Astrocyte (in vitro differentiated cells and primary cell): ENCODE data around the gene PYGB. TPM values are rescaled to one million over a fixed set of nuclear protein-coding genes. Genes with fewer than 3 reads are reported as not detected.

Experiments
- DNase-seq: peaks from one replicate; pipeline ENCODE4 v3.0.0-alpha.2; 2010; ENCODE audit warnings: low read depth
- FAIRE-seq: peaks from 2 replicates; lab custom pipeline; 2011; peaks lifted over from hg19 to GRCh38; lab: Jason Lieb, UNC
- H2AFZ ChIP-seq: 2 replicates; pipeline ENCODE4 v1.6.0; 2012; ENCODE audit warnings: low read depth, low read length, inconsistent platforms
- H3K27ac ChIP-seq: 2 replicates; pipeline ENCODE4 v1.5.1; 2011; ENCODE audit warnings: low read depth, low read length, inconsistent platforms
- H3K27me3 ChIP-seq: 2 replicates; pipeline ENCODE4 v1.6.0; 2011; ENCODE audit warnings: low read length, inconsistent platforms; ENCODE audit not compliant: insufficient read depth
- H3K36me3 ChIP-seq: 2 replicates; pipeline ENCODE4 v1.5.1; 2011; ENCODE audit warnings: low read length, inconsistent platforms; ENCODE audit not compliant: insufficient read depth
- H3K4me1 ChIP-seq: 2 replicates; pipeline ENCODE4 v1.5.1; 2011; ENCODE audit warnings: low read length, inconsistent platforms; ENCODE audit not compliant: insufficient read depth
- H3K4me2 ChIP-seq: 2 replicates; pipeline ENCODE4 v1.6.0; 2012; ENCODE audit warnings: low read length, inconsistent platforms
- H3K4me3 ChIP-seq: 2 replicates; pipeline ENCODE4 v1.5.1; 2011; ENCODE audit warnings: low read depth, mild to moderate bottlenecking, low read length, inconsistent platforms; ENCODE audit not compliant: insufficient read depth
- H3K79me2 ChIP-seq: 2 replicates; pipeline ENCODE4 v1.6.0; 2012; ENCODE audit warnings: mild to moderate bottlenecking, low read length, inconsistent platforms; ENCODE audit not compliant: insufficient read depth
- H3K9ac ChIP-seq: 2 replicates; pipeline ENCODE4 v1.6.0; 2012; ENCODE audit warnings: mild to moderate bottlenecking, low read length, inconsistent platforms
- H3K9me3 ChIP-seq: 2 replicates; pipeline ENCODE4 v1.5.1; 2012; ENCODE audit warnings: low read depth, mild to moderate bottlenecking, low read length, inconsistent platforms; ENCODE audit not compliant: insufficient read depth
- H4K20me1 ChIP-seq: 2 replicates; pipeline ENCODE4 v1.6.0; 2012; ENCODE audit warnings: low read length, inconsistent platforms; ENCODE audit not compliant: insufficient read depth
- H3K27ac Mint-ChIP-seq: one replicate; pipeline ENCODE4 v1.8.0; 2021; ENCODE audit warnings: mild to moderate bottlenecking, mixed read lengths; ENCODE audit not compliant: unreplicated experiment
- H3K27me3 Mint-ChIP-seq: one replicate; pipeline ENCODE4 v1.8.0; 2021; ENCODE audit warnings: low read depth, mixed read lengths; ENCODE audit not compliant: unreplicated experiment
- H3K36me3 Mint-ChIP-seq: one replicate; pipeline ENCODE4 v1.8.0; 2021; ENCODE audit warnings: low read depth, mixed read lengths; ENCODE audit not compliant: unreplicated experiment
- H3K4me1 Mint-ChIP-seq: one replicate; pipeline ENCODE4 v1.8.0; 2021; ENCODE audit warnings: low read depth, mixed read lengths; ENCODE audit not compliant: unreplicated experiment
- H3K4me3 Mint-ChIP-seq: one replicate; pipeline ENCODE4 v1.8.0; 2021; ENCODE audit warnings: mild to moderate bottlenecking, moderate library complexity, mixed read lengths; ENCODE audit not compliant: unreplicated experiment
- H3K9me3 Mint-ChIP-seq: one replicate; pipeline ENCODE4 v1.8.0; 2021; ENCODE audit warnings: mild to moderate bottlenecking, mixed read lengths; ENCODE audit not compliant: unreplicated experiment
- EZH2 ChIP-seq: IDR thresholded peaks from 2 replicates; pipeline ENCODE4 v1.6.1; 2012; ENCODE audit warnings: mild to moderate bottlenecking, low read length, inconsistent platforms; ENCODE audit not compliant: insufficient read depth
- total RNA-seq: library from RNA; stranded (reverse); gene quantifications from 2 replicates; pipeline ENCODE4 v1.2.1, GENCODE V29; 2021
- TF ChIP-seq, protein P1 (sequence below): IDR thresholded peaks from 2 replicates; pipeline ENCODE4 v1.5.1; 2011; ENCODE audit warnings: low read depth, mild to moderate bottlenecking, inconsistent platforms, low read length, moderate library complexity; ENCODE audit not compliant: insufficient read depth

Gene PYGB
- total RNA-seq, 1 donor from 2014 or later = 206 TPM

DNA sequence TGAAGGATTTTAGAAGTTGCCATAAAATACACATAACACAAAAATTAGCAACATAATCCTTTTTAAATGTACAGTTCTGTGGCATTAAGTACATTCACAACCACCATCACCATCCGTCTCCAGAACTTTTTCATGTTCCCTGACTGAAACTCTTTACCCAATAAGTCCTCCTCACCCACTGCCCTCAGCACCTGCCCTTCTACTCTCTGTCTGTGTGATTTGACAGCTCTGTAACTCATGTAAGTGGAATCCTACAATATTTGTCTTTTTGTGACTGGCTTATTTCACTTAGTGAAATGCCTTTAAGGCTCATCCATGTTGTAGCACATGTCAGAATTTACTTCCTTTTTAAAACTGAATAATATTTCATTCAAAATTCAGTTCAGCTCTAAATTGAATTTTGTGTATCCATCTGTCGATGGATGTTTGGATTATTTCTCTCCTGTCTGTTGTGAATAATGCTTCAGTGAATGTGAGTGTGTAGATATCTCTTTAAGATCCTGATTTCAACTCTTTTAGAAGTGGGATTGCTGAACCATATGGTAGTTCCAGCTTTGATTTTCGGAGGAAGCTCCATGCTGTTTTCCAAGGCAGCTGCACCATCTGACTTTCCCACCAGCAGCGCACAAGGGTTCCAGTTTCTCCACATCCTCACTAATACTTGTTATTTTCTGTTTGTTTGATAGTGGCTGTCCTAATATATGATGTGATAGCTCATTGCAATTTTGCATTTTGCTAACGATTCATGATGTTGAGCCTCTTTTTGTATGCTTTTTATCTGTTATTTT, 48.2 kb upstream of the PYGB start:
- H3K27me3 ChIP-seq = no peaks in the 10 kb centered on the region
- no peak for DNase-seq
- H3K4me1 Mint-ChIP-seq = peaks cover 33% of the 10 kb centered on the region
- TF ChIP-seq EZH2 = no peak
- TF ChIP-seq, protein P1, sequence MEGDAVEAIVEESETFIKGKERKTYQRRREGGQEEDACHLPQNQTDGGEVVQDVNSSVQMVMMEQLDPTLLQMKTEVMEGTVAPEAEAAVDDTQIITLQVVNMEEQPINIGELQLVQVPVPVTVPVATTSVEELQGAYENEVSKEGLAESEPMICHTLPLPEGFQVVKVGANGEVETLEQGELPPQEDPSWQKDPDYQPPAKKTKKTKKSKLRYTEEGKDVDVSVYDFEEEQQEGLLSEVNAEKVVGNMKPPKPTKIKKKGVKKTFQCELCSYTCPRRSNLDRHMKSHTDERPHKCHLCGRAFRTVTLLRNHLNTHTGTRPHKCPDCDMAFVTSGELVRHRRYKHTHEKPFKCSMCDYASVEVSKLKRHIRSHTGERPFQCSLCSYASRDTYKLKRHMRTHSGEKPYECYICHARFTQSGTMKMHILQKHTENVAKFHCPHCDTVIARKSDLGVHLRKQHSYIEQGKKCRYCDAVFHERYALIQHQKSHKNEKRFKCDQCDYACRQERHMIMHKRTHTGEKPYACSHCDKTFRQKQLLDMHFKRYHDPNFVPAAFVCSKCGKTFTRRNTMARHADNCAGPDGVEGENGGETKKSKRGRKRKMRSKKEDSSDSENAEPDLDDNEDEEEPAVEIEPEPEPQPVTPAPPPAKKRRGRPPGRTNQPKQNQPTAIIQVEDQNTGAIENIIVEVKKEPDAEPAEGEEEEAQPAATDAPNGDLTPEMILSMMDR = no peak
- H3K4me2 ChIP-seq = no peak overlapping the region
- no peak overlapping the region for H3K4me3 Mint-ChIP-seq
- H2AFZ ChIP-seq = no peak overlapping the region
- no peak for FAIRE-seq
- peaks cover 9% of the 10 kb centered on the region for H3K4me1 ChIP-seq
- H4K20me1 ChIP-seq = peaks cover 72% of the 10 kb centered on the region
- H3K36me3 Mint-ChIP-seq = no peaks in the 10 kb centered on the region
- no peaks in the 10 kb centered on the region for H3K27me3 Mint-ChIP-seq
- H3K9me3 Mint-ChIP-seq = peaks cover 2% of the 10 kb centered on the region
- no peak overlapping the region for H3K9ac ChIP-seq
- no peak overlapping the region for H3K27ac Mint-ChIP-seq
- no peaks in the 10 kb centered on the region for H3K9me3 ChIP-seq
- H3K36me3 ChIP-seq = no peaks in the 10 kb centered on the region
- no peak overlapping the region for H3K27ac ChIP-seq
- no peak overlapping the region for H3K4me3 ChIP-seq
- H3K79me2 ChIP-seq = peaks cover 88% of the 10 kb centered on the region

DNA sequence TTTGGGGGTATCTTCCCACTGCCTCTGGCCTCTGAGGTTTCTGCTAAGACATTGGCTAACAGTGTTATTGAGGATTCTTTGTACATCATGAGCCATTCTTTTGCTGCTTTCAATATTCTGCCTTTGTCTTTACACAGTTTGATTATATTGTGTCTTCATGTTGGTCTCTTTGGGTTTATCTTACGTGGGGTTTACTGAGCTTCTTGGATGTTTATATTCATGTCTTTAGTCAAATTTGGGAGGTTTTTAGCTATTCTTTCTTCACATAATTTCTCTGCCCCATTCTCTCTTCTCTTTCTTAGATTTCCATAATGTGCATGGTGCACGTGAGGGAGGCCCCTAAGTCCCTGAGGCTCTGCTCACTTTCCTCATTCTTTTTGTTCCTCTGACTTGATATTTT, 44.8 kb upstream of the PYGB start:
- peaks cover 34% of the 10 kb centered on the region for H3K4me1 Mint-ChIP-seq
- no peak overlapping the region for H3K9ac ChIP-seq
- H3K27me3 Mint-ChIP-seq = no peaks in the 10 kb centered on the region
- H3K79me2 ChIP-seq = peaks cover 89% of the 10 kb centered on the region
- no peak overlapping the region for H3K27ac Mint-ChIP-seq
- H3K36me3 Mint-ChIP-seq = peaks cover 7% of the 10 kb centered on the region
- no peaks in the 10 kb centered on the region for H3K36me3 ChIP-seq
- H3K4me3 Mint-ChIP-seq = no peak overlapping the region
- no peak overlapping the region for H3K27ac ChIP-seq
- TF ChIP-seq, protein P1 = no peak
- TF ChIP-seq EZH2 = no peak
- no peak overlapping the region for H3K4me2 ChIP-seq
- H3K4me3 ChIP-seq = no peak overlapping the region
- no peaks in the 10 kb centered on the region for H3K27me3 ChIP-seq
- peaks cover 2% of the 10 kb centered on the region for H3K9me3 Mint-ChIP-seq
- H3K4me1 ChIP-seq = no peaks in the 10 kb centered on the region
- no peak overlapping the region for H2AFZ ChIP-seq
- FAIRE-seq (no peak), DNase-seq (no peak)
- H3K9me3 ChIP-seq = no peaks in the 10 kb centered on the region
- H4K20me1 ChIP-seq = peaks cover 87% of the 10 kb centered on the region

DNA sequence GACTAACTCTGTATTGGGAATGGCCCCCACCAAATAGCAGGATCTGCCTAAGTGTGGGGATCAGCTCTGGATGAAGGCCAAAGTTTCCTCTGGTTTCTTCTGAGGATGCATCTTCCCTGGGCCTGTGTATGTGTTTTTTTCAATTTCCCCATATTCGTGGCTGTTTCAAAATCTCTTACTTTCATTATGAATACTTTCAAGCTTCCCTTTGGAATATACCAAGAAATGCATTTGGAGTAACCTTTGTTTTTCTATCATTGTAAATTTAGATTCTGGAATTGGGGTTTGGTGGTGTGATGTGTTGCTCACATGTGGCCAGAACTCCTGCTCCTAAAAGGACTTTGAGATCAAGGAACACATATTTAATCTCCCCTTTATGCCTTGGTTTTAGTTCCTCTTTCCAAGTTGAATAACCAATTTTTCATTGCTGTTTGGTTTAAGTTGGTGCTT, 44.0 kb upstream of the PYGB start:
- no peak overlapping the region for H3K27ac Mint-ChIP-seq
- no peaks in the 10 kb centered on the region for H3K36me3 ChIP-seq
- FAIRE-seq (no peak), DNase-seq (no peak)
- TF ChIP-seq, protein P1 = no peak
- no peak for TF ChIP-seq EZH2
- H3K27ac ChIP-seq = no peak overlapping the region
- H4K20me1 ChIP-seq = peaks cover 79% of the 10 kb centered on the region
- H3K27me3 ChIP-seq = no peaks in the 10 kb centered on the region
- no peak overlapping the region for H2AFZ ChIP-seq
- H3K4me1 ChIP-seq = no peaks in the 10 kb centered on the region
- H3K4me3 ChIP-seq = no peak overlapping the region
- H3K27me3 Mint-ChIP-seq = no peaks in the 10 kb centered on the region
- no peak overlapping the region for H3K9ac ChIP-seq
- H3K4me3 Mint-ChIP-seq = no peak overlapping the region
- H3K4me2 ChIP-seq = no peak overlapping the region
- H3K4me1 Mint-ChIP-seq = peaks cover 33% of the 10 kb centered on the region
- no peaks in the 10 kb centered on the region for H3K9me3 ChIP-seq
- H3K36me3 Mint-ChIP-seq = peaks cover 8% of the 10 kb centered on the region
- peaks cover 2% of the 10 kb centered on the region for H3K9me3 Mint-ChIP-seq
- H3K79me2 ChIP-seq = peaks cover 83% of the 10 kb centered on the region
